B cell (primary cell): ENCODE measurements around the gene MARK4. TPM values are rescaled to one million over a fixed set of nuclear protein-coding genes. Genes with fewer than 3 reads are reported as not detected.

Source experiments
- ATAC-seq: fragments of 200-7000 bp; cut with Tn5 transposase; one replicate; pipeline ENCODE4 v1.10.0; 2021; ENCODE audit warnings: low read depth, mild to moderate bottlenecking, moderate number of reproducible peaks, moderate library complexity
- CTCF ChIA-PET: fragments of 350-600 bp; sonication (Branson Sonifier 250); formaldehyde crosslinking; loops from one replicate; lab custom pipeline; 2021; ENCODE audit warnings: antibody characterized with exemption, inconsistent platforms; lab: Charles Lee
- POLR2A ChIA-PET: fragments of 350-600 bp; sonication (Branson Sonifier 250); formaldehyde crosslinking; loops from one replicate; lab custom pipeline; 2021; ENCODE audit warnings: antibody characterized with exemption; lab: Charles Lee
- DNase-seq: peaks from one replicate; pipeline ENCODE4 v3.0.0; 2013
- H2AFZ ChIP-seq: 2 replicates; pipeline ENCODE4 v1.6.1; 2012; ENCODE audit warnings: mild to moderate bottlenecking, low read depth, low read length; ENCODE audit not compliant: insufficient read depth, poor library complexity, severe bottlenecking
- H3K27ac ChIP-seq, 2 donors: 1 replicate in 1 of 2; 2 replicates in 1 of 2; pipeline ENCODE4 v1.5.1; 2012 to 2013; ENCODE audit warnings: low read length in 2 of 2, mild to moderate bottlenecking in 2 of 2, moderate library complexity in 1 of 2
- H3K27me3 ChIP-seq, 4 experiments: fragments of 200-600 bp in 1 of 4; sonication (generic) in 1 of 4; replicated peaks in 1 of 4; 1 replicate in 2 of 4; 2 replicates in 2 of 4; pipeline versions ENCODE4 v1.6.1 to v1.7.0; 2013 to 2016; ENCODE audit warnings: low read length in 3 of 4, mild to moderate bottlenecking in 2 of 4, mixed read lengths in 1 of 4, moderate library complexity in 1 of 4; ENCODE audit not compliant: insufficient read depth in 4 of 4, control insufficient read depth in 3 of 4; ENCODE audit errors: control extremely low read depth in 1 of 4
- H3K36me3 ChIP-seq, 2 experiments: replicated peaks in 1 of 2; 1 replicate in 1 of 2; 2 replicates in 1 of 2; pipeline versions ENCODE4 v1.6.1 to v1.7.1; 2013; ENCODE audit warnings: low read length in 1 of 2; ENCODE audit not compliant: insufficient read depth in 2 of 2, control insufficient read depth in 1 of 2; ENCODE audit errors: control extremely low read depth in 1 of 2, extremely low read depth in 1 of 2
- H3K4me1 ChIP-seq, 2 donors: fragments of 200-600 bp in 1 of 2; sonication (generic) in 1 of 2; 1 replicate in 1 of 2; 2 replicates in 1 of 2; pipeline versions ENCODE4 v1.5.1 to v1.6.1; 2013 to 2017; ENCODE audit warnings: low read length in 2 of 2; ENCODE audit not compliant: control insufficient read depth in 2 of 2, insufficient read depth in 2 of 2
- H3K4me2 ChIP-seq: replicated peaks from 2 replicates; pipeline ENCODE3; 2012; ENCODE audit warnings: mild to moderate bottlenecking, low read depth, low read length; ENCODE audit not compliant: poor library complexity, severe bottlenecking
- H3K4me3 ChIP-seq, 5 experiments: fragments of 200-600 bp in 1 of 5; sonication (generic) in 1 of 5; 1 replicate in 3 of 5; 2 replicates in 2 of 5; pipeline versions ENCODE4 v1.5.1 to v1.7.0; 2011 to 2016; ENCODE audit warnings: low read length in 4 of 5, mild to moderate bottlenecking in 4 of 5, low read depth in 2 of 5, control low read depth in 1 of 5, moderate library complexity in 1 of 5; ENCODE audit not compliant: insufficient read depth in 1 of 5; ENCODE audit errors: control extremely low read depth in 1 of 5, extremely low read depth in 1 of 5
- H3K79me2 ChIP-seq: fragments of 200-600 bp; sonication (generic); one replicate; pipeline ENCODE4 v1.6.0; 2016; ENCODE audit warnings: low read length; ENCODE audit not compliant: control insufficient read depth, insufficient read depth
- H3K9ac ChIP-seq: fragments of 200-600 bp; sonication (generic); 2 replicates; pipeline ENCODE4 v1.6.1; 2017; ENCODE audit warnings: mild to moderate bottlenecking, low read length, moderate library complexity
- H3K9me3 ChIP-seq, 3 donors: one replicate each; pipeline versions ENCODE4 v1.6.1 to v1.7.1; 2013; ENCODE audit warnings: low read length in 2 of 3; ENCODE audit not compliant: control insufficient read depth in 2 of 3, insufficient read depth in 1 of 3; ENCODE audit errors: control extremely low read depth in 1 of 3
- H4K20me1 ChIP-seq: 2 replicates; pipeline ENCODE4 v1.6.0; 2012; ENCODE audit warnings: mild to moderate bottlenecking, low read length; ENCODE audit not compliant: insufficient read depth, control insufficient read depth, poor library complexity, severe bottlenecking
- H3K27ac Mint-ChIP-seq: one replicate; pipeline ENCODE4 v1.8.0; 2021; ENCODE audit warnings: mixed read lengths
- H3K27me3 Mint-ChIP-seq: one replicate; pipeline ENCODE4 v1.8.0; 2021; ENCODE audit warnings: mixed read lengths
- H3K4me1 Mint-ChIP-seq: one replicate; pipeline ENCODE4 v1.8.0; 2021; ENCODE audit warnings: mixed read lengths
- H3K4me3 Mint-ChIP-seq: one replicate; pipeline ENCODE4 v1.8.0; 2021; ENCODE audit warnings: mixed read lengths
- H3K9me3 Mint-ChIP-seq: one replicate; pipeline ENCODE4 v1.8.0; 2022; ENCODE audit warnings: mixed read lengths; ENCODE audit not compliant: insufficient read depth
- EZH2 ChIP-seq: IDR thresholded peaks from 2 replicates; pipeline ENCODE4 v1.6.1; 2012; ENCODE audit warnings: borderline replicate concordance, low read depth, mild to moderate bottlenecking, moderate library complexity, low read length; ENCODE audit not compliant: insufficient read depth, poor library complexity, severe bottlenecking
- WGBS: methylation state at CpG from one replicate; pipeline ENCODE4 v1.1.5; 2013; ENCODE audit warnings: missing lambda C conversion rate; ENCODE audit not compliant: insufficient coverage; 5-methylcytosine and 5-hydroxymethylcytosine counted together
- intact Hi-C: fragments of 100-400 bp; cut with micrococcal nuclease; formaldehyde crosslinking; loops from one replicate; pipeline ENCODE4 v1.10.0; 2022
- polyA plus RNA-seq: library from polyadenylated mRNA; depleted of rRNA; stranded (reverse); fragments of >200 nt; gene quantifications from 2 replicates; pipeline ENCODE4 v1.2.3, GENCODE V29; 2012
- total RNA-seq, 2 donors: library from RNA; stranded (reverse); fragments of 120-200 nt in 1 of 2; gene quantifications; 1 replicate in 1 of 2; 2 replicates in 1 of 2; pipeline versions ENCODE4 v1.2.3 to v1.2.4, GENCODE V29; 2013 to 2022
- TF ChIP-seq, protein P1 (sequence below): fragments of 200-600 bp; IDR thresholded peaks from one replicate; pipeline ENCODE4 v1.8.0; 2022; ENCODE audit warnings: antibody characterized with exemption, mild to moderate bottlenecking

Gene MARK4
- total and polyA plus RNA-seq, 2 donors (not counting 1 experiment from before 2014, with no cell fraction given) = 13.5 to 36.2 TPM

DNA sequence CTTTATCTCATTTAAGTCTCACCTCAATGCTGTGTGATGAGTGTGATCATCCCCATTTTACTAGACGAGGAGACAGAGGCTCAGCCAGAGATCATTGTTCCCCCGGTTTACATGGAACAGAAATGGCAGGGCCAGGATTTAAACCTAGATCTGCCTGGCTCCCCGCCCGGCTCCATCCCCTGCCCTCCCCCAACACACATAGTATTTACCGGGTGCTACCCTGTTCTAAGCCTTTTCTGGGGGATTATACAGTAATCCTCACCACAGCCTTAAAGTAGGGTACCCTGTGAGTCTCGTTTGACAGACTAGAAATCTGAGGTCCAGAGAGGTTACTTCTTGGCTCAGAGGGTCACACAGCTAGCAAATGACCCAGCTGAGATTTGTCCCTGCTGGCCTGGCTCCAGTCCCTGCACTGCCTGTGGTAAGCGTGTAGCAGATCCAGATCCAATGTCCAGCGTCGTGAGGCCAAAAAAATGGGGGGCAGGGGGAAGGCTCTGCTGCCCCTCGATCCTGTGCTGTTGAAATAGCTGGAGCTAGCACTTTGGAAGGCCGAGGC is 85.7 kb downstream of the MARK4 start:
- Histone ChIP-seq H2AFZ (no peak overlapping the region), H3K4me3 (no peak overlapping the region), H3K9ac (no peak overlapping the region), H3K27ac (no peak overlapping the region), H3K79me2 (no peaks in the 10 kb centered on the region), H3K9me3 (peaks cover 0 to 10% (median 0%) of the 10 kb centered on the region in 3 donors), H3K4me2 (no peak overlapping the region), H4K20me1 (no peaks in the 10 kb centered on the region), H3K4me1 (peaks cover 11 to 16% of the 10 kb centered on the region in 2 donors), H3K36me3 (no peaks in the 10 kb centered on the region), H3K27me3 (peaks cover 0 to 28% (median 6%) of the 10 kb centered on the region in 4 experiments)
- Mint-ChIP-seq H3K27ac (no peak overlapping the region), H3K27me3 (peaks cover 28% of the 10 kb centered on the region), H3K4me3 (no peak overlapping the region), H3K9me3 (no peaks in the 10 kb centered on the region), H3K4me1 (peaks cover 6% of the 10 kb centered on the region)
- ATAC-seq = no peak
- CTCF ChIA-PET = interaction anchor here (1.0 kb wide), 1 partner anchor 9 kb away, joined by 4 read pairs; no protein-coding TSS in a partner anchor
- intact Hi-C loops = loop anchor here (10.0 kb wide), 1 partner anchor 552 kb away; no protein-coding TSS in a partner anchor
- DNase-seq = no peak
- TF ChIP-seq, protein P1, sequence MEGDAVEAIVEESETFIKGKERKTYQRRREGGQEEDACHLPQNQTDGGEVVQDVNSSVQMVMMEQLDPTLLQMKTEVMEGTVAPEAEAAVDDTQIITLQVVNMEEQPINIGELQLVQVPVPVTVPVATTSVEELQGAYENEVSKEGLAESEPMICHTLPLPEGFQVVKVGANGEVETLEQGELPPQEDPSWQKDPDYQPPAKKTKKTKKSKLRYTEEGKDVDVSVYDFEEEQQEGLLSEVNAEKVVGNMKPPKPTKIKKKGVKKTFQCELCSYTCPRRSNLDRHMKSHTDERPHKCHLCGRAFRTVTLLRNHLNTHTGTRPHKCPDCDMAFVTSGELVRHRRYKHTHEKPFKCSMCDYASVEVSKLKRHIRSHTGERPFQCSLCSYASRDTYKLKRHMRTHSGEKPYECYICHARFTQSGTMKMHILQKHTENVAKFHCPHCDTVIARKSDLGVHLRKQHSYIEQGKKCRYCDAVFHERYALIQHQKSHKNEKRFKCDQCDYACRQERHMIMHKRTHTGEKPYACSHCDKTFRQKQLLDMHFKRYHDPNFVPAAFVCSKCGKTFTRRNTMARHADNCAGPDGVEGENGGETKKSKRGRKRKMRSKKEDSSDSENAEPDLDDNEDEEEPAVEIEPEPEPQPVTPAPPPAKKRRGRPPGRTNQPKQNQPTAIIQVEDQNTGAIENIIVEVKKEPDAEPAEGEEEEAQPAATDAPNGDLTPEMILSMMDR = no peak
- no peak for TF ChIP-seq EZH2
- WGBS = 69% methylated on average over 8 of the region's 11 CpGs
- POLR2A ChIA-PET = no interaction called here

DNA sequence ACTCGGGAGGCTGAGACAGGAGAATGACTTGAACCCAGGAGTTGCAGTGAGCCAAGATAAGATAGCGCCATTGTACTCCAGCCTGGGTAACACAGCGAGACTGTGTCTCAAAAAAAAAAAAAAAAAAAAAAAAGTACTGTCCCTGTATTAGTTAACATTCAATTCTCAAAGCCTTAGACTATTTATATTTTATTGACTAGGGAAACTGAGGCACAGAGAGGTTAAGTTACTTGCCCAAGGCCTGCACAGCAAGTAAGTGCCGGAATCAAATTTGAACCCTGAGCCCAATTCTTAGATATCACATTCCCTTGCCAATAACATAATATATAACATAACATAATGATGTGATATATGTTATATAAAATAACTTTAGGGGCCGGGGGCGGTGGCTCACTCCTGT is 88.6 kb downstream of the MARK4 start:
- H3K4me3 ChIP-seq = no peak overlapping the region
- peaks cover 0 to 36% (median 6%) of the 10 kb centered on the region in 4 experiments for H3K27me3 ChIP-seq
- Mint-ChIP-seq H3K4me3 (no peak overlapping the region), H3K9me3 (no peaks in the 10 kb centered on the region), H3K27me3 (peaks cover 31% of the 10 kb centered on the region), H3K4me1 (peaks cover 6% of the 10 kb centered on the region), H3K27ac (no peak overlapping the region)
- H2AFZ ChIP-seq = no peak overlapping the region
- H3K9me3 ChIP-seq = peaks cover 0 to 10% (median 0%) of the 10 kb centered on the region in 3 donors
- H3K4me1 ChIP-seq = peaks cover 11 to 16% of the 10 kb centered on the region in 2 donors
- no peak overlapping the region for H3K4me2 ChIP-seq
- no CpG with 5 or more reads among the region's 6 CpGs for WGBS
- H3K27ac ChIP-seq = no peak overlapping the region
- no peak overlapping the region for H3K9ac ChIP-seq
- ChIA-PET CTCF (interaction anchor here (1.2 to 1.8 kb wide), 3 partner anchors 19 to 556 kb away, joined by 3 to 11 read pairs (median 5); no protein-coding TSS in a partner anchor), POLR2A (no interaction called here)
- TF ChIP-seq, protein P1 = no peak
- no peak for TF ChIP-seq EZH2
- no peaks in the 10 kb centered on the region for H4K20me1 ChIP-seq
- no peaks in the 10 kb centered on the region for H3K36me3 ChIP-seq
- no peak for DNase-seq
- no peak for ATAC-seq
- no peaks in the 10 kb centered on the region for H3K79me2 ChIP-seq
- intact Hi-C loops = loop anchor here (2.0 to 10.0 kb wide), 2 partner anchors 31 to 555 kb away; partner anchors contain the start of gene ERCC2
